Activated naive CD8-positive, alpha-beta T cell (primary cell): ENCODE data around the gene ZNF358.

Experiments
- H3K27ac Mint-ChIP-seq: one replicate; pipeline ENCODE4 v1.8.0; 2021; ENCODE audit warnings: mixed read lengths
- H3K27me3 Mint-ChIP-seq: one replicate; pipeline ENCODE4 v1.8.0; 2021; ENCODE audit warnings: mixed read lengths
- H3K36me3 Mint-ChIP-seq: one replicate; pipeline ENCODE4 v1.8.0; 2021; ENCODE audit warnings: mixed read lengths
- H3K4me1 Mint-ChIP-seq: one replicate; pipeline ENCODE4 v1.8.0; 2021; ENCODE audit warnings: low read depth, mixed read lengths
- H3K4me3 Mint-ChIP-seq: one replicate; pipeline ENCODE4 v1.8.0; 2021; ENCODE audit warnings: mild to moderate bottlenecking, mixed read lengths
- H3K9me3 Mint-ChIP-seq: one replicate; pipeline ENCODE4 v1.8.0; 2021; ENCODE audit warnings: low read depth, mixed read lengths

Gene ZNF358

GRCh38 chr19:7549429-7550148 lies 33.7 kb downstream of the ZNF358 start:
- no peak overlapping the region for H3K27ac Mint-ChIP-seq
- peaks cover 3% of the 10 kb centered on the region for H3K36me3 Mint-ChIP-seq
- no peak overlapping the region for H3K4me3 Mint-ChIP-seq
- no peaks in the 10 kb centered on the region for H3K9me3 Mint-ChIP-seq
- peaks cover 13% of the 10 kb centered on the region for H3K4me1 Mint-ChIP-seq
- no peaks in the 10 kb centered on the region for H3K27me3 Mint-ChIP-seq

DNA sequence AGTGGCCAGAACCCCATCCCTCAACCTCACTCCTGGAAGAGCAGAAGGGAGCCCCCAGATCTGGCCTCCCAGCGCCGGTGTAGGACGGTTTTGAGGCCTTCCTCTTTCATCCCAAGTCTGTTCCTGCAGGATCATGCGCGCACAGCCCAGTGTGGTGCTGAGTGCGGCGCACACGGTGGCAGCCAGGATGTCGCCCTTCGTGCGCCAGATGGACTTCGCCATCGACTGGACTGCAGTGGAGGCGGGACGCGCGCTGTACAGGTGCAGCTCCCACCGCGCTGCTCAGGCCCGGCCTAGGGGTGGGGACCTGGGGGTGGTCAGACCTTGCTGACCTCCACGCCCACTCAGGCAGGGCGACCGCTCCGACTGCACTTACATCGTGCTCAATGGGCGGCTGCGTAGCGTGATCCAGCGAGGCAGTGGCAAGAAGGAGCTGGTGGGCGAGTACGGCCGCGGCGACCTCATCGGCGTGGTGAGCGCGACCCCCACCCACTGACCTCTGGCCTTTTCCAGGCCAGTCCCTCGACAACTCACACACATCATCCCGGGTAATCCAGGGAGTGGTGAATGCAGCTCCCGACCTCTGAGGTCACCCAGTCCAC lies 34.4 kb downstream of the ZNF358 start:
- Mint-ChIP-seq H3K36me3 (peaks cover 3% of the 10 kb centered on the region), H3K27me3 (no peaks in the 10 kb centered on the region), H3K9me3 (no peaks in the 10 kb centered on the region), H3K27ac (no peak overlapping the region), H3K4me1 (peaks cover 13% of the 10 kb centered on the region), H3K4me3 (no peak overlapping the region)

GRCh38 chr19:7550987-7551761 lies 35.3 kb downstream of the ZNF358 start:
- no peak overlapping the region for H3K27ac Mint-ChIP-seq
- H3K4me1 Mint-ChIP-seq: peaks cover 9% of the 10 kb centered on the region
- H3K36me3 Mint-ChIP-seq: no peaks in the 10 kb centered on the region
- H3K4me3 Mint-ChIP-seq: no peak overlapping the region
- H3K9me3 Mint-ChIP-seq: no peaks in the 10 kb centered on the region
- H3K27me3 Mint-ChIP-seq: no peaks in the 10 kb centered on the region

DNA sequence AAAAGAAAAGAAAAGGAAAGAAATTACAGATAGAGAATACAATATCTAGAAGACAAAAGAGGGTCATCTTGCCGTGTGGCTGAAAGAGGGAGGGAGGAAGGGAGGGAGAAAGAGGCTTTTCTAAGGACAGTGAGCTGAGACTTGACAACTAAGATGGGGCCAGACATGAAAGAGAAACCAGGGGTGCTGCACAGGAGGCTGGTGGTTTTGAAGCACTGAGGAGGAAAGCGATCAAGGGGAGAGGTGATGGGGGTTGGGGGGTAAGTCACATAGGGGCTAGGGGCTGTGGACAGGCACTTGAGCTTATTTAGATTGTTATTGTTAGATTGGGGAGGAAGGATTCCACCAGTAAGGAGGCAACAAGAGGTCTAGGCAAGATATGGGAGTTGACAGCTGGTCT lies 36.9 kb downstream of the ZNF358 start:
- H3K27ac Mint-ChIP-seq: no peak overlapping the region
- peaks cover under 1% of the 10 kb centered on the region for H3K36me3 Mint-ChIP-seq
- no peaks in the 10 kb centered on the region for H3K27me3 Mint-ChIP-seq
- no peak overlapping the region for H3K4me3 Mint-ChIP-seq
- no peaks in the 10 kb centered on the region for H3K9me3 Mint-ChIP-seq
- H3K4me1 Mint-ChIP-seq: peaks cover 5% of the 10 kb centered on the region

DNA sequence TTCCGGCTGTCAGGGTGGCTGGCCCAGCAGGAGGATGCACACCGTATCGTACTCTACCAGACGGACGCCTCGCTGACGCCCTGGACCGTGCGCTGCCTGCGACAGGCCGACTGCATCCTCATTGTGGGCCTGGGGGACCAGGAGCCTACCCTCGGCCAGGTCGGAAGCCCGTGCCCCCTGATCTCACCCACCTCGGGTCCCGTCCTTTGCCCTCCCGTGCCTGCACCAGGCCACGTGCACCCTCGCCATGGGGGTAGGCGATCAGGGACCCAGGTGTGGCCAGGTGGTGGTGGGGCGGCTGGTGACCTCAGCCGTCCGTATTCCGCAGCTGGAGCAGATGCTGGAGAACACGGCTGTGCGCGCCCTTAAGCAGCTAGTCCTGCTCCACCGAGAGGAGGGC lies 38.7 kb downstream of the ZNF358 start:
- H3K27ac Mint-ChIP-seq: no peak overlapping the region
- H3K4me3 Mint-ChIP-seq: no peak overlapping the region
- peaks cover 7% of the 10 kb centered on the region for H3K36me3 Mint-ChIP-seq
- H3K9me3 Mint-ChIP-seq: no peaks in the 10 kb centered on the region
- H3K4me1 Mint-ChIP-seq: peaks cover 5% of the 10 kb centered on the region
- H3K27me3 Mint-ChIP-seq: no peaks in the 10 kb centered on the region

GRCh38 chr19:7554990-7555864 lies 39.3 kb downstream of the ZNF358 start:
- no peak overlapping the region for H3K27ac Mint-ChIP-seq
- H3K9me3 Mint-ChIP-seq: no peaks in the 10 kb centered on the region
- H3K4me3 Mint-ChIP-seq: no peak overlapping the region
- H3K4me1 Mint-ChIP-seq: peaks cover 5% of the 10 kb centered on the region
- peaks cover 8% of the 10 kb centered on the region for H3K36me3 Mint-ChIP-seq
- H3K27me3 Mint-ChIP-seq: no peaks in the 10 kb centered on the region

- H3K36me3 Mint-ChIP-seq: peaks cover 11% of the 10 kb centered on the region
- H3K9me3 Mint-ChIP-seq: no peaks in the 10 kb centered on the region
Measured at GRCh38 chr19:7556696-7557315, 40.9 kb downstream of the ZNF358 start.

DNA sequence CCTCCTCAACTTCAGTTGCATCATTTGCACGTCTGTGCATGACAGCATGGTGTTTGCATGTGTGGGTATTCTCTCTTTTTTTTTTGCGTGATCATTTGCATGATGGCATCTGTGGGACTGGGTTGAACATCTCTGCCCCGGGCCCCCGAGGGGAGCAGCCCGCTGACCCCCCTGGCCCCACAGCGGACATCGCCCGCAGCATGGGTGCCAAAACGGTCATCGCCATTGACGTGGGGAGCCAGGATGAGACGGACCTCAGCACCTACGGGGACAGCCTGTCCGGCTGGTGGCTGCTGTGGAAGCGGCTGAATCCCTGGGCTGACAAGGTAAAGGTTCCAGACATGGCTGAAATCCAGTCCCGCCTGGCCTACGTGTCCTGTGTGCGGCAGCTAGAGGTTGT lies 42.8 kb downstream of the ZNF358 start:
- Mint-ChIP-seq H3K9me3 (no peaks in the 10 kb centered on the region), H3K27ac (no peak overlapping the region), H3K4me1 (no peaks in the 10 kb centered on the region), H3K4me3 (no peak overlapping the region), H3K27me3 (no peaks in the 10 kb centered on the region), H3K36me3 (peaks cover 11% of the 10 kb centered on the region)

More at GRCh38 chr19:7556696-7557315, 40.9 kb downstream of the ZNF358 start:
- Mint-ChIP-seq H3K27me3 (no peaks in the 10 kb centered on the region), H3K4me3 (no peak overlapping the region), H3K4me1 (peaks cover 2% of the 10 kb centered on the region), H3K27ac (no peak overlapping the region)

DNA sequence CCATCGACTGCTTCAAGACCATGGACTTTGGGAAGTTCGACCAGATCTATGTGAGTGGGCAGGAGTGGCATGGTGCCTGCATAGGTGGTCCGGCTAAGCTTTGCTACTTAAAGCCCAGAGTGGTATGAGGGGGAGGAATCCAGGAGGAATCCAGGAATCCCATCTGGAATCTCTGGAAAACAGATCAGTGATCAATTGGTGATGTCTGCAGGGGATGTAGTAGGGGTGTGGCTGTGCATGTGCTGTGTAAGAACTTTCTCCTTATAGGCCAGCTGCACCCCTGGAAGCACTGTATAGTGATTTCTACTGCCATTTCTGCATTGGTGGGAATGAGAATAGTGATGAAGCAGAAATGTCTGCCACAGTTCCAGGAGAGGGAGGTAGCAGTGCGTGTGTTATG lies 43.2 kb downstream of the ZNF358 start:
- H3K4me1 Mint-ChIP-seq: no peaks in the 10 kb centered on the region
- peaks cover 11% of the 10 kb centered on the region for H3K36me3 Mint-ChIP-seq
- H3K9me3 Mint-ChIP-seq: no peaks in the 10 kb centered on the region
- H3K27me3 Mint-ChIP-seq: no peaks in the 10 kb centered on the region
- no peak overlapping the region for H3K4me3 Mint-ChIP-seq
- H3K27ac Mint-ChIP-seq: no peak overlapping the region

- H3K4me3 Mint-ChIP-seq: no peak overlapping the region
- H3K27ac Mint-ChIP-seq: no peak overlapping the region
- no peaks in the 10 kb centered on the region for H3K27me3 Mint-ChIP-seq
- no peaks in the 10 kb centered on the region for H3K9me3 Mint-ChIP-seq
- peaks cover 11% of the 10 kb centered on the region for H3K36me3 Mint-ChIP-seq
- H3K4me1 Mint-ChIP-seq: no peaks in the 10 kb centered on the region
Measured at GRCh38 chr19:7560255-7560654, 44.4 kb downstream of the ZNF358 start.

DNA sequence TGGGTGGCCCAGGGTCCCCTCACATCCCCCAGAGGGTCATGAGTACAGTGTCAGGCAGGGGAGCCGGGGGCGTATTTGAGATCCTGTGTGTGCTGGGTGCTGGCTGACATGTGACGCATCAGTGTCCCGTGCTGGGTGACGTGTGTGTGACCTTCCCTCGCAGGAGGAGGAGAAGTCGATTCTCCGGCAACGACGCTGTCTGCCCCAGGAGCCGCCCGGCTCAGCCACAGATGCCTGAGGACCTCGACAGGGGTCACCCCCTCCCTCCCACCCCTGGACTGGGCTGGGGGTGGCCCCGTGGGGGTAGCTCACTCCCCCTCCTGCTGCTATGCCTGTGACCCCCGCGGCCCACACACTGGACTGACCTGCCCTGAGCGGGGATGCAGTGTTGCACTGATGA lies 45.4 kb downstream of the ZNF358 start:
- H3K4me3 Mint-ChIP-seq: no peak overlapping the region
- H3K27me3 Mint-ChIP-seq: no peaks in the 10 kb centered on the region
- H3K27ac Mint-ChIP-seq: no peak overlapping the region
- peaks cover 11% of the 10 kb centered on the region for H3K36me3 Mint-ChIP-seq
- H3K9me3 Mint-ChIP-seq: no peaks in the 10 kb centered on the region
- H3K4me1 Mint-ChIP-seq: no peaks in the 10 kb centered on the region

DNA sequence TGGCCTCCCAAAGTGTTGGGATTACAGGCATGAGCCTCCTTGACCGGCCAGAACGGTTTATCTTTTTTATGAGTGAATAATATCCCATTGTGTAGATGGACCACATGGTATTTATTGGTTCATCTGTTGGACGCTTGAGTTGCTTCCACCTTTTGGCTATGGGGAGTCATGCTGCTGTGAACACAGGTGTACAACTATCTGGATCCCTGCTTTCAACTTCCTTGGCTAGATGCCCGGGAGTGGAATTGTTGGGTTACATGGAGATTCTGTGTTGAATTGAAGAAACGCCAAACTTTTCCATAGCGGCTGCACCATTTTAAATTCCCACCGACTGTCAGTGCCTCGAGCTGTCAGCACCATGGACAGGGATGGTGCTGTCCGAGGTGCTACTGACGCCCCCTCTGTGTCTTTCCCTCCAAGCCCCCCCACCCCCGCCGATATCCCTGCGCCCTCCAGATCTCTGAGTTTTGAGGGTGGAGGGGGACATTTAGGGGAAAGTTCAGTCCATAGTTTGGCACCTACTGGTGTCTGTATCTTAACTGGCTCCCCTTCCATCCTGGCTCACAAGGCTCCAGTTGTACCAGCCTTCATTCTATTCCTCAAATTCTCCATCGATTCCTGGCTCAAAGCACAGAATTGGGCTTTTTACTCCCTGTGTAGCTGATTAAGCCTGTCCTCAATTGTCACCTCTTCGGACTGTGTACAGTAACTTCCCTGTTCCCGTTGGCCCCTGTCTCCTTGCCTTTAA lies 46.9 kb downstream of the ZNF358 start:
- Mint-ChIP-seq H3K9me3 (no peaks in the 10 kb centered on the region), H3K4me1 (no peaks in the 10 kb centered on the region), H3K4me3 (no peak overlapping the region), H3K27me3 (no peaks in the 10 kb centered on the region), H3K27ac (no peak overlapping the region), H3K36me3 (peaks cover 10% of the 10 kb centered on the region)

DNA sequence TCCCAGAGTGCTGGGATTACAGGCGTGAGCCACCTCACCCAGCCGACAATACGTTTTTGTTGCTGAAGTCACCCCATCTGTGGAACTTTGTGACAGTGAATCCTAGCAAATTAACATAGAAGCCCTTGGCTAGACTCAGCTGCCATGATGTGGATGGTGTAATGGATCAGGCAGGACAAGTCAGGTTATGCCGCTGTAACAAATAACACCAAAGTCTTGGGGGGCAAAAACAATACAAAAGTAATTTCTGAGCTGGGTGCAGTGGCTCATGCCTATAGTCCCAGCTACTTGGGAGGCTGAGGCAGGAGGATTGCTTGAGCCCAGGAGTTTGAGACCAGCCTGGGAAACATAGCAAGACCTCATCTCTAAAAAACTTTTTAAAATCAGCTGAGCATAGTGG lies 49.0 kb downstream of the ZNF358 start:
- H3K36me3 Mint-ChIP-seq: peaks cover 4% of the 10 kb centered on the region
- H3K27me3 Mint-ChIP-seq: no peaks in the 10 kb centered on the region
- no peak overlapping the region for H3K27ac Mint-ChIP-seq
- H3K4me3 Mint-ChIP-seq: no peak overlapping the region
- H3K4me1 Mint-ChIP-seq: peaks cover 2% of the 10 kb centered on the region
- no peaks in the 10 kb centered on the region for H3K9me3 Mint-ChIP-seq

DNA sequence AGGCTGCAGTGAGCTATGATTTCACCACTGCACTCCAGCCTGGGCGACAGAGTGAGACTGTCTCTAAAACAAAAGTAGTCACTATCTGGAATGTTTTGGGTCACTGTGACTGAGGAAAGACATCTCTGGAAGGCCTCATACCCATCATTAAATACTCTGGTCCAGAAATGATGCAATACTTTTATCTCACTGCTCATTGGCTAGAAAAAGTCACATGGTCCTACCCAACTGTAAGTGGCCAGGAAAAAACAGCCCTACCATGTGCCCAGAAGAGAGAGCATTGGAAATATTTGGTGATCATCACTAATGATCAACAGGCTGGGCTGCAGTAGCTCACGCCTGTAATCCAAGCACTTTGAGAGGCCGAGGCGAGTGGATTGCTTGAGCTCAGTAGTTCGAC lies 49.4 kb downstream of the ZNF358 start:
- Mint-ChIP-seq H3K4me3 (no peak overlapping the region), H3K36me3 (peaks cover 1% of the 10 kb centered on the region)

More for the DNA sequence above, 49.4 kb downstream of the ZNF358 start:
- Mint-ChIP-seq H3K27ac (no peak overlapping the region), H3K4me1 (peaks cover 2% of the 10 kb centered on the region), H3K9me3 (no peaks in the 10 kb centered on the region), H3K27me3 (no peaks in the 10 kb centered on the region)
